Fibroblast of peridontal ligament (primary cell): ENCODE data around the gene CCDC124.
A peak's percentile ranks its signal among the peaks of the same experiment; 100 is the strongest.

Experiments
- DNase-seq: peaks from one replicate; pipeline ENCODE4 v3.0.0-alpha.2; 2010; ENCODE audit errors: extremely low read depth

Gene CCDC124

GRCh38 chr19:17936379-17936778, 3.6 kb downstream of the CCDC124 start:
- no peak for DNase-seq

- no peak for DNase-seq
These were observed 4.6 kb downstream of the CCDC124 start for GRCh38 chr19:17937371-17937900.

- DNase-seq, result peak; percentile 85
These were observed 5.5 kb downstream of the CCDC124 start for GRCh38 chr19:17938092-17938845.

GRCh38 chr19:17942181-17942580, 9.4 kb downstream of the CCDC124 start:
- no peak for DNase-seq

GRCh38 chr19:17942582-17943273, 9.9 kb downstream of the CCDC124 start:
- no peak for DNase-seq

- DNase-seq, result no peak
These were observed 10.7 kb downstream of the CCDC124 start for GRCh38 chr19:17943274-17944221.

- peak; percentile 76 for DNase-seq
These were observed 11.5 kb downstream of the CCDC124 start for GRCh38 chr19:17944301-17944700.

- DNase-seq, result no peak
These were observed 14.4 kb downstream of the CCDC124 start for GRCh38 chr19:17946965-17947784.

GRCh38 chr19:17947815-17948513, 15.1 kb downstream of the CCDC124 start:
- DNase-seq, result peak; percentile 81

- DNase-seq, result no peak
These were observed 15.7 kb downstream of the CCDC124 start for GRCh38 chr19:17948514-17948900.

- DNase-seq, result no peak
These were observed 16.4 kb downstream of the CCDC124 start for GRCh38 chr19:17948931-17949930.

- no peak for DNase-seq
These were observed 17.1 kb downstream of the CCDC124 start for GRCh38 chr19:17949956-17950309.

- no peak for DNase-seq
These were observed 17.7 kb downstream of the CCDC124 start for GRCh38 chr19:17950310-17951156.

- DNase-seq, result no peak
These were observed 18.6 kb downstream of the CCDC124 start for GRCh38 chr19:17951157-17951989.

- DNase-seq, result no peak
These were observed 19.5 kb downstream of the CCDC124 start for GRCh38 chr19:17951990-17952976.

- DNase-seq, result no peak
These were observed 20.5 kb downstream of the CCDC124 start for GRCh38 chr19:17953316-17953801.
